A204.1 (cell line): Measurements from ENCODE around the gene SLC6A12.

Experiments
- FAIRE-seq: peaks from 2 replicates; lab custom pipeline; 2012; peaks lifted over from hg19 to GRCh38; lab: Jason Lieb, UNC

The SLC6A12 gene

GRCh38 chr12:177336-177979 lies 36.5 kb downstream of the SLC6A12 start:
- FAIRE-seq, result no peak

GRCh38 chr12:176321-177181 lies 37.4 kb downstream of the SLC6A12 start:
- no peak for FAIRE-seq

- no peak for FAIRE-seq
Measured at GRCh38 chr12:175759-176158, 38.2 kb downstream of the SLC6A12 start.

- no peak for FAIRE-seq
Measured at GRCh38 chr12:175250-175649, 38.7 kb downstream of the SLC6A12 start.

- FAIRE-seq, result no peak
Measured at GRCh38 chr12:174596-174995, 39.4 kb downstream of the SLC6A12 start.

- FAIRE-seq, result no peak
Measured at GRCh38 chr12:174124-174523, 39.8 kb downstream of the SLC6A12 start.

GRCh38 chr12:172732-173161 lies 41.2 kb downstream of the SLC6A12 start:
- no peak for FAIRE-seq

- FAIRE-seq, result no peak
Measured at GRCh38 chr12:171743-172676, 41.9 kb downstream of the SLC6A12 start.

GRCh38 chr12:171276-171675 lies 42.7 kb downstream of the SLC6A12 start:
- no peak for FAIRE-seq

GRCh38 chr12:170371-171225 lies 43.4 kb downstream of the SLC6A12 start:
- no peak for FAIRE-seq

GRCh38 chr12:169528-170370 lies 44.2 kb downstream of the SLC6A12 start:
- FAIRE-seq, result no peak

GRCh38 chr12:168763-169525 lies 45.0 kb downstream of the SLC6A12 start:
- FAIRE-seq, result no peak

GRCh38 chr12:167959-168600 lies 45.9 kb downstream of the SLC6A12 start:
- no peak for FAIRE-seq

- no peak for FAIRE-seq
Measured at GRCh38 chr12:166425-167075, 47.4 kb downstream of the SLC6A12 start.

- FAIRE-seq, result no peak
Measured at GRCh38 chr12:165862-166368, 48.0 kb downstream of the SLC6A12 start.

- no peak for FAIRE-seq
Measured at GRCh38 chr12:164207-164606, 49.8 kb downstream of the SLC6A12 start.

GRCh38 chr12:163406-163986 lies 50.5 kb downstream of the SLC6A12 start:
- FAIRE-seq, result no peak
